ENCODE data around the gene TFR2.

The TFR2 gene

DNA sequence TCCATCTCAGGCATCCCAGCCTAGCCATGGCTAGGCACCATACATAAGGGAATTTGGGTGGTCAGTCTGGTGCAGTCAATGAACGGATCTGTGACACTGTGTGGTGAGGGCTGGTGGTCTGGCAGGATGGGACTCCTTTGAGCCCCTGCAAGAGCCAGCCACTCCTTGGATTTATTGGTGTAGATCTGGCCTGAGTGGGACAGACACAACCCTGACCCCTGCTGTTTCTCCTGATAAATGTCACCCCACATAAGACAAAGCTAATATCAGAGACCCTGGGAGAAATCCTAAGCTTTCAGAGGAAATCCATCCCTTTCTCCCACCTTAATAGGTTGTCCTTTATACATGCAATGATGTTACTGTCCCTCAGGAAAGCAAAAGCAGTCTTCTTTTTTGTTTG lies 52.9 kb downstream of the TFR2 start:
- peak in 1 of 51 donors; percentile 9 for DNase-seq

DNA sequence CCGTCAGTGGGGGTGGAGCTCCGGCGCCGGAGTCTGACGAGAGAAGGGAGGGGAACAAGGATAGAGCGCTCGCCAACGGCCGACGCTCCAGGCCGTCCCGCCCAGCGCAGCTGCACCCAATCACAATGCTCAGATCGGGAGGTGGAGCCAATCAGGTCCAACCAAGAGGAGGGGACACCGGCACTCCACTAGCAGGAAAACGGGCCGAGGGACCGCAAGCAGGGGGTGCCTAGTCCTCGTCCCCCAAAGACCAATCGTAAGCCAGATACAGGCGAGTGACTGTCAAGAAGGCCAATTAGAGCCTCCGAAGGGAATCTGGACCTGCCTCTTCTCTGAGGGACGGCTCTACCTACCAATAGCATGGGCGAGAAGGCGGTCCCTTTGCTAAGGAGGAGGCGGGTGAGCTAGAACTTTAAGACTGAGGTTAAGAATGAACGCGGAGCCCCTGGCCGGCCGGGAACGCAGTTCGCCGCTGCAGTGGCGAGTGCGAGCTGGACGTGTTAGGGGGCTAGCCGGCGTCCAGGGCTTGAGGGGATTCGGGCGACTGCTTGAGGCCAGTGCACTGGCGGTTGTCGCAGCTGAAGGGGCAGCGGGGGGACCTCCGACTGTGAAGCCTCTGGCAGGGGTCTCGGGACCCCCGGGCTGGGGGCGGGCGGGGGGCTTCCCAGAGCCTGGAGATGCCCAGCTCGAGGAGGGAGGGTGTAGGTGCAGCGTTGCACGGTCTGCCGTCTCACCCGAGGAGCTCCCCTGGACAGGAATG lies 54.9 kb downstream of the TFR2 start, which contains the start of gene FBXO24:
Gene FBXO24 (plus strand): TSS at position 63 of the 760 bp plus-strand sequence. CDS start 298 bp downstream, at position 361.
- DNase-seq: peak; percentile 92 to 100 (median 100)

DNA sequence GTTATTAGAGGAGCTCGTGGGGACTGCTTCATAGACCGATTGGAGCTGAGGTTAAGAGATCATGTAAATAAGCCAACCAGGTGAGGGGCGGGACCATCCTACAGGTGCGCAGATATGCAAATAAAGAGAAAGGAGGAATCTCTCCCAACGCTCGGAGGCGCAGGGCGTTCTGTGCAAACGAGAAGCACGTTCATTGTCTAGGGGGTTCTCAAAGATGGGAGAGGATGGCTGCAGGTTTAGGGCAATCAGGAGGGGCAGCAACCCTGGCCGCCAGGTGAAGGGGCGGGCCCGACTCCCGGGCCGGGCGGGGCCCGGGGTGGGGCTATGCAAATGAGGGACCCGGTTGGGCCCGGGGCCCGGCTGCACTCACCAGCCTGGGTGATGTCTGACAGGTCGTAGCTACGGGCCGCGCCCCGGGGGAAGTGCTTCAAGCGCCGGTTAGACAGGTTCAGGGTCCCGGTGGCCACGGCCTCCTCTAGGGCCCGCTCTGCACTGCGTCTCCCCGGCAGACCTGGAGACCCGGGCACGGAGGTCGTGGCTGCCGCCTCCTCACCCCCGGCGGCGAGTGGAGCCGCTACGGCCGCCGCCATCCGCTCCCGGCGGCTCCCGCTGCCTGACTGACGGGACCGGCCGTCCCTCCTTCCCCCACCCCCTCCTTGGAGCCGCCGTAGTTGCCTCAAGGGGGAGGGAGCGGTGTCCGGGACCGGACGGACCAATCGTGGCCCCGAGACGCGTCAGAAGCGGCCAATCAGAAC lies 55.7 kb downstream of the TFR2 start, which contains the start of gene LRCH4:
Gene LRCH4 (minus strand): TSS at position 619 of the 755 bp plus-strand sequence. CDS start 29 bp downstream, at position 590.
- DNase-seq: peak in 8 of 51 donors; percentile 50 to 70 (median 64)

DNA sequence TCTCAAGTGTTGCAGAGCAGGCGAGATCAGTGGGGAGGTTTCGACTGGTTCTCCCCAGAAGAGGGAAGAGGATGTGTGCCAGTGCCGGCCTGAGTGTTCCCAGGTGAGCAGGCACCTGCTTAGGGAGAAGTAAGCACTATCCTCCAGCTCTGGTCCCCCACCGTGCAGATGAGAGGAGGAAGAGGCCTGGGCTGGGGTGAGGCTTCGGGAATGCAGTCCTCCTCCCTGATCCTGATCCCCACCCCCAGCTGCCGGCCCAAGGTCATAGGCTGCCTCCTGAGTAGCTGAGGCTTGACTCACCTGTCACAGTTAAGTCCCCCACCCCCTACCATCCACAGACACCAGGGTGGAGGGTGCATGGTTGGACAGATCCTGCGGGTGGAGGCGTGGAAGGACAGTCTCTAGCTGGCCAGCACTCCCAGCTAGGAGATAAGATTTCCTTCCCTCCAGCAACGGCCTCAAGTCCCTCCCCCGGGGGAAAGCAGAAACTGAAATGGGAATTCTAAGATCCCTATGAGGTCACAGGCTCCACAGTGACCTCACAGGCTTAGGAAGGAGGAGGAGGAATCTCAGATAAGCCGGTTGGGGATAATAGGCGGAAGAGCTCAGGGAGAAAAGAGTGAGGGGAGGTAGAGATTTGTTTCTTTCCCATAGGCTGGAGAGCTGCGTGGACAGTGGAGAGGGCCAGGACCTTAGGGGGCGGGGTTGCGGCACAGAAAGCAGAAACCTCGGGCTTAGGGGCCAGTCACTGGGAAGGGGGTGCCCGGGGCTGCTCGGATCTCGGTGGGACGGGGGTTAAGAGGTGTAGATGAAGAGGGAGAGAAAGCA lies 56.5 kb downstream of the TFR2 start:
- DNase-seq: peak in 1 of 51 donors; percentile 9

DNA sequence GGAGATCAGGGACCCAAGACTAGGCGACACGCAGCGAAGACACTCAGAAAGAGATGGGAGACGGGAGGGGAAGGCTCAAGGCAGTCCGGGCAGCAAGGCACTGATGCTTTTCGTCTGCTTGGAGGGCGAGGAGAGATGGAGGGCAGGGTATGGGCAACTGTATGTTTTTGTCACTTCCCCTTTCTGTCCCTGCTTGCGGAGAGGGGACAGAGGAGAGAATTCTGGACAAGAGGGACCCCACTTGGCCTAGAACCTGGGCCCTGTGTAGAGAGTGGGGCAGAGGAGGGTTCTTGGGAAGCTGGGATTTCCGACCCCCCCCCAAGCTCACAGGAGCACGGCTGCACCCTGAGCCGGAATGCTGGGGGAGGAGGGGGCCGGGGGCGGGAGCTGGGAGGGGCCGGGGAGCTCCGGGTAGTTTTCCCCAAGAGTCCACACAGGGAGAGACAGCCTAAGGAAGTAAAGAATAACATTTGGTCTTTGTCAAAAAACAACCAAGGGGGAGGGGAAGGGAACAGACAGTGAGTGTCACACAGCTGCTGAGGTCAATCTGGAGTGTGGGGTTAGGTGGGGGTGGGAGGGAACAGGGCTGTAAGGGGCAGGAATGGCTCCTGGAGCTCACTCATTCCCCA lies 57.2 kb downstream of the TFR2 start:
- peak in 1 of 51 donors; percentile 46 for DNase-seq

DNA sequence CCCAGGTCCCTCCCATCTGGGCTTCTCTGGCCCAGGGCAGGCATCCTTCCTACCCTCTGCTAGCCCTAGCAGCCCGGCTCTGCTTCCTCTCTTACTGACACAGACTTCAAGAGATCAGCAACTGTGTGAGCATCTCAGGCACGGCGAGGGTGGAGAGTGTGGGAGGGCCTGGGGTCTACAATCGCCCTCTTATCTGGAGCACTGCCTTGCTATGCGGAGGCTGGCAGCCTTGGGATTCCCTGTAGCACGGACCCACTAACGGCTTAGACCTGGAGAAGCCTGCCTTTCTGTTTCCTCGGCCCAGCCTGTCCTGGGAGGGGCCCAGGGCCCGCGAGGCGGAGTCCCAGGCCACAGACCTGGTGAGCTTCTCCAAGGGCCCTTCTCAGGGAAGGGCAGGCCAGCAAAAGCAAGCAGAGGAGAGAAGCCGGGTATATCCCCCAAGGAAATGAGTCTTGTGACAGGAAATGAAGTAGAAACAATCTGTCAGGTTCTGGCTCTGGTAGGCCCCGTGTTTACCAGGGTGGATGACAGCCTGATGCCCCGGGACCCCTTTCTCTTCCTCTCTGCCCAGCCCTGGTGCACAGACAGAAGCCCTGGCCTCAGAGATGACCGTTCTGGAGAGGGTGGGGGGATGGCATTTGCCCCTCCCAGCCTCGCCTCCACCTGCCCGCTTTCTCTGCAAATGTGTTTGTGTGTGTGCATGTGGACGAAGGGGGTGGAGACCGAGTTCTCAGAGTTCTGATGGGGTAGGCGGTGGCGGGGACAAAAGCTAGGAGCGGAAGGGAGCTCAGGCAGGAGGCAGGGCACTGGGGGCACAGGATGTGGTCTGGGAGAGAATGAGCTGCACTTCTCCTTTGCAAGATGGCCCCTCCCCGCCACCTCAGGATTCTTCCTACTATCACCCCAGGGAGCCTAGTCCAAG lies 58.0 kb downstream of the TFR2 start:
- DNase-seq: peak in 21 of 51 donors; percentile 9 to 46 (median 25)

DNA sequence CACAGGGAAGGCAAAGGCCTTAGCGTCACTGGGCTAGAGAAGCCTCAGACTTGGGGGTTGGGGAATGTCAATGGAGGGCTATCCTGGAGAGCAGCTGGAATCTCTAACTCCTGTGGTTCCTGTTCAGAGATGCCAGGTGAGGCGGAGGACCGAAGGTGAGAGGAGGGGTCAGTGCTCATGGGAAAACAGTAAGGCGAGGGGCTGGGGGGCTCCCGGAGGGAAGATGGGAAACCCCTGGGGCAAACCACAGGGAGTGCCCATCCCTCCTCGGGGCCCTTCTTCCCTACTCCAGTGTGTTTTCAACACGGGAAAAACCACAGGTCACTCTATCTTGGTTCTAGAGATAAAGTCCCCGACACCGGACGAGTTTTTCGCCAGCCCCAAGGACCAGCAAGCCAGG lies 58.7 kb downstream of the TFR2 start:
- no peak for DNase-seq

DNA sequence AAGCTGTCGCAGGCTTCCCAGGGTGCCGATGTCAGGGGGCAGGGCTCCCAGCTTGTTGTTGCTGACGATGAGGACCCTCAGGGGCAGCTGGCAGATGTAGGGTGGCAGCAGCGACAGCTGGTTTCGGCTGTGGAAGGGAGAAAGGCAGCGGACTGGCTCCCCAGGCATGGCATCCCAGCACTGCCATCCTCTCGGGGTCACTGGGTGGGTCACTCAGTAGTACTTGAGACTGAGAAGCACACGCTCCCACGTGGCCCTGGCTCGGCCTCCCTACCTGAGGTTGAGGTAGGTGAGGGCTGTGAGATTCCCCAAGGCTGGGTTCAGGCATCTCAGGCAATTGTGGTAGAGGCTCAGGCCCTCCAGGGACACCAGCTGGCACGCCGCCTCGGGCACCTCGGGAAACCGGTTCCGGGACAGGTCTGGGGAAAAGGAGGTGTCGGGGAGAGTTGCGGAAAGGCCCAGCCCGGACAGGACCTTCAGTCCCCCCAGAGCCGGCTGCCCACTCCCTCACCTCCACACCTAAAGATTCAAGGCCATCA lies 59.2 kb downstream of the TFR2 start:
- no peak for DNase-seq

DNA sequence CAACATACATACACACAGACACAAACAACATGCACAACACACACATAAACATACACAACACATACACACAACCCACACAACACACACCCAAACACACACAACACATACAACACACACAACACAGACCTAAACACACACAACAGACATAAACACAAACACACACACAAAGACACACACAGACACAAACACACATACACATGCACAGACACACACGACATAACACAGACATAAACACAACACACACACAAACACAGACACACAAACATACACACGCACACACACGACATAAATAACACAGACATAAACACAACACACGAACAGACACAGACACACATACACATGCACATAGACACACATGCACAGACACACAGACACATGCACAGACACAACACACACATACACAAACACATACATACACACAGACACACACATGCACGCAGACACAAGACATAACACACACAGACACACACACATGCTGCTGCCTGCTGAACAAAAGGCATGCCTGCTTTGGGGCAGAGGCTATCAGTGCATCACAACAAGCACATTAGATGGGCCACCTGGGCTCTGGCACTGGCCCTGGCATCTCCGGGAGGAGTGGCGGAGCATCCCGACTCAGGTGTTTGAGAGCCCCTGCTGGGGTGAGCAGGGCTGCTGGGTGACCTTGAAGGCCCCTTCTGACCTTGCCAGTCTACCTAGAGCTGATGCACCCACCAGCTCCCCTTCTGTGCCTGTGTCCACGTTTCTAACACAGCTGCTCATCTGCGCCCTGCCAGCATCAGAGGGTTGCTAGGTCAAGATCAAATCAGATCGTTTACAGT lies 60.7 kb downstream of the TFR2 start:
- no peak for DNase-seq

DNA sequence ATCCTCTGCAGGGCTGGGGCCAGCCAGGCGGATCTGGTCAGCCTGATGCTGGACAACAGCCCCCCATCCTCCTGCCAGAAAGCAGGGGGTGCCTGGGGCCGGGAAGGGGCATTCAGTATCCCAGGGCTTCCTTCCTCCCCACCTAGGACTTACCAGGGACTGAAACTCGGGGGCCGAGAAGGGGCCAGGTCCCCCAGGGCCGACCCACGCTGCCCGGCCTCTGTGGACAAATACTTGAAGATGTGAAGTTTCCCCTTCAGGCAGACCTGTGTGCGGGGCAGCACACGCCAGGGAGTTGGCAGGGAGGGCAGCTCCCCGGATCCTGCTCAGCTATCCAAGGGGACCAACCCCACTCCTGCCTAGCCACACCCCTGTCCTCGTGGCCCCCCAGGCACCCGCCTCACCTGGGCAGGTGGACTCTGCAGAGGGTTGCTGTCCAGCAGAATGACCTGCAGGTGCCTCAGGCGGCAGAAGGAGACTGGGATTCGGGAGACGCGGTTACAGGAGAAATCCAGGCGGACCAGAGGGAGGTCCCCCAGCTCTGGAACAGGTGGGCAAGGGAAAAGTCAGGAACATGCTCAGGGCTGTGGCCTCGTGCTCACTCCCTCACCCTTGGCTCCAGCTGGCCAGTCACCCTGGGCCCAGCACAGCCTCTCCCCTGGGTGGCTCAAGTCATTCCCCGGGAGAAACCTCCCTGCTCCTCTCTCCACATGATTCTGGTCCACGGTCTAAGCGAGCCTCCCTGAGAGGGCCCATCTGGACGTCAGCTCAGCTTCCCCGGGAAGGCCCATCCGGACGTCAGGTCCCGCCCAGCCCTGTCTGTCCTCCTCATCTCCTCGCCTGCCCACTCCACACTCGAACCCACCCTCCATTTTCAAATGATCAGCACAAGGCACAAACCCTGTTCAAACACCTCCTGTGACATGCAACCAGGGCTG lies 62.8 kb downstream of the TFR2 start:
- DNase-seq: no peak

DNA sequence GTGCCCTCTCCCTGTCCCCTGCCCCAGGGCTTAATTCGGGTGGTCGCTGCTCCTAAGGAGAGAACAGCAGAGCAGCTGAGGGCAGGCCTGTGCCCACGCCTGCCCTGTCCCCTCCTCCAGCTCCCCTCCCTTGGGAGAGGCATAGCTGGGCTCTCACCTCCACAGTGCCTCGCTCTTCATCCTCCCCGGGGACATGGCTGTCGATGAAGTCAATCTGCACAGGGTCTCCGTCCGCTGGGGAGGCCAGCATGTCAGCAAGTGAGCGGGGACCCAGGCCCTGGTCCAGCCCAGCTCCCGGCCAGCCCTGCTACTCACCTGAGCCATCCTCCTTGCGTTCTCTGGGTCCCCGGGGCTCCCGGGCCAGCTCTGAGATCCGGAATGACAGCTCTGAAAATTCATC lies 63.8 kb downstream of the TFR2 start:
- DNase-seq: no peak

DNA sequence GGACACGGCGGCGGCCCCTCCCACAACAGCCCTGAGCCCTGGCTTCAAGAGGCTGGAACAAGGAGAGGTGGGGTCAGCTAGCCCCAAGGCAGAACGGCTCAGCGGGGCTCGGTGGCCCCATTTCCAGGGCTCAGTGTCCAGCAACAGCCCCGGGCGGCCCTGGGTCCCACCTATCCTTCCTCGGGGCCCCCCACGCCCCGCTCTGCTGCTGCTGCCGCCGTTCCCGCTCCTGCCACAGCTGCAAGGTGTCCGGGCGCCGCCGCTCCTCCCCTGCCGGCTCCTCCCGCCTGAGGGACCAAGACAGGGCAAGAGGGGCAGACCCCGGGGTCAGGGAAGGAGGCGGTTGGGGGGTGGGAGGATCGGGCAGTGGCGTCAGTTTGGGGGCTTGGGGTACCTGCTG lies 64.2 kb downstream of the TFR2 start:
- DNase-seq: no peak

DNA sequence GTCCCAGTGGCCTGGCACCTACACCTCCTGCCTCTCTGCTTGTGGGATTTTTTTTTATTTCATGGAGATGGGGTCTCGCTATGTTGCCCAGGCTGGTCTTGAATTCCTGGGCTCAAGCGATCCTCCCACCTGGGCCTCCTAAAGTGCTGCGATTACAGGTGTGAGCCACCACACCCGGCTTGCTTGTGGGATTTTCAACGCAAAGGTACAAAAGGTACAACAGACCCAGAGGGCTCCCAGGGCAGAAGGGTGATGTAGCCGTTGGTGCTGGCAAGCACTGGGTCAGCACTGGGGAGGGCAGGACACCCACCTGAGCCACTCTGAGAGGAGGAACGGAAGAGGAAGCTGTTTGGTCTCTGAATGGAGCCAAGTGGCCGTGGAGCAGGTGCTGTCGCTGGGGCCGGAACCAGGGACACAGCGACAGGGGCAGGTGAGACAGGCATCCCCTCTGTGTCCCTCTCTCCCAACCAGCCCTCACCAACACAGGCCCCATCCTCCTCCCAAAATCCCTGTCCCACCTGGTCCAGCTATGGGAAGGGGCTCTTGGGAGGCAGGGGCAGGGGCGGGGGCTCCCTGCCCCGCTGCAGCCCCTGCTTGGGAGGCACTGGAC lies 64.9 kb downstream of the TFR2 start:
- no peak for DNase-seq

DNA sequence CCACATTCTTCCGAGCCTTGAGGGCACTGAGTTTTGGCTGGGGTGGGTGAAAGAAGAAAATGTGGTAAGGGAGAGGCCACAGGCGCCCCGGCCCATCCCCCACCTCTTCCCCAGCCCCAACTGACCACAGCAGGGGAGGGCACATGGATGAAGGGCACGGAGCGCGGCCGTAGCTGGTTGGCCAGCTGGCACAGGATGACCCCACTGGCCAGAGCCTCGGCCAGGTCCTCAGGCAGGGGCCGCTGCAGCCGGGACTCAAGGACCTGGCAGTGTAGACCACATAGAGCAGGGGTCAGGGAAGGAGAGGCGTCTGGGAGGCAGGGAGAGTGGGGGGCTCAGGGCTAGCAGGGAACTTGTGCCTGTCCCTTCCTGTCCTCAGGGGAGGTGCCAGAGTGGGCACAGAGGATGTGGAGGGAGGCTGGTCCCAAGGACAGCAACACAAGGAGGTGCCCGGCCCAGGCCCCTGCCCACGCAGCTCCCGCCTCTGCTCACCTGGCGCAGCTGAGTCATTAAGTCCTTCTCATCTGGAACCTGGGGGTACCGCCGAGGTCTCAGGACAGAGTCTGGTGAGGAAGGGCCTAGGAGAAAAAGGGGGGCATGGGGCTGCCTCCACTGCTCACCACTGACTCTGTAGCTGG lies 65.5 kb downstream of the TFR2 start:
- DNase-seq: no peak

DNA sequence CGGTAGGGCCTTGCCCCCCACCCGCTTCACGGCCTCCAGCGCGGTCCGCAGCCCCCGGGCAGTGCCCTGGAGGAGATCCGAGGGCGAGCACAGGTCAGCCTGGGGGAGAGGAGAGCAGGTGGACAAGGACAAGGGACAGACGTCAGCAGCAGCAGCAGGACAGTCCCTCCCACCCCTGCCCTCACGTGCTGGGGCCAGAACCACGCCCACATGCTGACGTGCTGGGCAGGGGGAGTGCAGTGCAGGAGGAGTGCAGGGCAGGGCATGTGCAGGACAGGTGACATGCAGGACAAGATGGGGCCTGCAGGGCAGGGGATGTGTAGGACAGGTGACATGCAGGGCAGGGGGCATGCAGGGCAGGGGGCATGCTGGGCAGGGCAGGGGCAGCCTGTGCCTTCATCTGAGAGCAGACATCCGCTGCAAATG lies 66.1 kb downstream of the TFR2 start:
- no peak for DNase-seq

DNA sequence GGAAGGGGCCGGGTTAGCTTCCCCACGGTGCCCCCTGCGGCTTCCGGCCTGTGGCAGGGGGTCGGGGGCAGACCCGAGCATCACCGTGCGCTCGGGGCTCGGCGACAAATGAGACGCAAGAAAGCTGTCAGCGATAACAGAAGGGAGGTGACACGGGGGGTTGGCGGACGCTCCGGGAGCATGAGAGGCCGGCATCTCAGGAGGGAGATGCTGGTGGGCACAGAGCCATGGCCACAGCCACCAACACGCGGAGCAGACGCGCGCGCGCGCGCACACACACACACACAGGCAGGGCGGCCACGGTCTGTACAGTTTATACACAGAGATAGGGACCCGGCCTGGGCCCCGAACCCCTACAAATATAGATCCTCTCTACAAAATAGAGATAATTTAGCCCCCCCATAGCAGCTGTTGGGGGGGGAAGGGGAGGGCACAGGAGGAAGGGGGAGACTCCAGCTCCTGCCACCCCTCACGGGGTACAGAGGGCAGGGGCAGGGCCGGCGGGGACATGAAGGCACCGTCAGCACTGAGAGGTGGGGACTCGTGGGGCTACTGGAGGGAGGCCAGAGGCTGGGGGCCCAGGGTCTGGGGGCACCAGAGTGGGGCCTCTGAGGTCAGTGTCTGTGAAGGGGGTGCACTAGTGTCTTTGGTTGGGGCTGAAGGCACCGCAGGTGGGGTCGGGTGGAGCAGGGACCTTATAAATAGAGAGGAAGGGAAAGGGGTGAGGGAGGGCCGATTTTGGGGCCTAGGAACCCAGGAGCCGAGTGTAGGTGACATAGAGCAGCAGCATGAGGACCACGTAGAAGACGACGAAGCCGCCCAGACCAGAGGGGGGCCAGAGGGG lies 66.8 kb downstream of the TFR2 start:
- no peak for DNase-seq

Measured in hypothalamus (tissue), 51 donors.